Testis (tissue), 2 donors: Measurements from ENCODE around the gene CLEC2L.

Source experiments
- POLR2A ChIP-seq: fragments of 450-650 bp; IDR thresholded peaks from one replicate; pipeline ENCODE4 v1.6.1; 2017; ENCODE audit warnings: antibody characterized with exemption, mild to moderate bottlenecking, moderate library complexity
- TF ChIP-seq, protein P1 (sequence below), 3 experiments: fragments of 450-650 bp in 2 of 3; fragments of 200-600 bp in 1 of 3; sonication (generic) in 1 of 3; IDR thresholded peaks; one replicate each; pipeline ENCODE4 v1.5.1; 2016 to 2019; ENCODE audit warnings: antibody characterized with exemption in 3 of 3, mild to moderate bottlenecking in 2 of 3, moderate library complexity in 1 of 3

DNA sequence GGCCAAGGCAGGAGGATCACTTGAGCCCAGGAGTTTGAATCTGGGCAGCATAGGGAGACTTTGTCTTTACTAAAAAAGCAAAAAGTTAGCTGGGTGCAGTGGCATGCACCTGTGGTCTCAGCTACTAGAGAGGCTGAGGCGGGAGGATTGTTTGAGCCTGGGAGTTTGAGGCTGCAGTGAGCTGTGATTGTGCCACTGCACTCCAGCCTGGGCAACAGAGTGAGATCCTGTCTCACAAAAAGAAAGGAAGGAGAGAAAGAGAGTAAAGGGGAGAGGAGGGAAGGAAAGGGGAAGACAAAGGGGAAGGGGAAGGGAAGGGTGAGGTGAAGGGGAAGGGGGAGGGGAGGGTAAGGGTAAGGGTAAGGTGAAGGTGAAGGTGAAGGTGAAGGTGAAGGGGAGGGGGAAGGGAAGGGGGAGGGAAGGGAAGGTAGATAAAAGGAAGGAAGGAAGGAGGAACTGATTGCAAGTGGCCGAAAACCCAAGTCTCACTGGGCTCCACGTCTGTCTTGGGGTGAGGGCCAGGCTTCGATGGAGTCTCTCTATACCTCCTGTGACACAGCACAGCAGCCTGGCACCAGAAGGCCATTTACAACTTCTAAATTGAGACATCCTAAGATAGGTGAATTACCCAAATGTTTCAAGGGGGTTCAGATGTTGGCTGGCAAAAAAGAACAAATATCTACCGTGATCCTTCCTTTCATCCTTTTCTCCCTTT is 36.0 kb upstream of the CLEC2L start:
- TF ChIP-seq, protein P1, sequence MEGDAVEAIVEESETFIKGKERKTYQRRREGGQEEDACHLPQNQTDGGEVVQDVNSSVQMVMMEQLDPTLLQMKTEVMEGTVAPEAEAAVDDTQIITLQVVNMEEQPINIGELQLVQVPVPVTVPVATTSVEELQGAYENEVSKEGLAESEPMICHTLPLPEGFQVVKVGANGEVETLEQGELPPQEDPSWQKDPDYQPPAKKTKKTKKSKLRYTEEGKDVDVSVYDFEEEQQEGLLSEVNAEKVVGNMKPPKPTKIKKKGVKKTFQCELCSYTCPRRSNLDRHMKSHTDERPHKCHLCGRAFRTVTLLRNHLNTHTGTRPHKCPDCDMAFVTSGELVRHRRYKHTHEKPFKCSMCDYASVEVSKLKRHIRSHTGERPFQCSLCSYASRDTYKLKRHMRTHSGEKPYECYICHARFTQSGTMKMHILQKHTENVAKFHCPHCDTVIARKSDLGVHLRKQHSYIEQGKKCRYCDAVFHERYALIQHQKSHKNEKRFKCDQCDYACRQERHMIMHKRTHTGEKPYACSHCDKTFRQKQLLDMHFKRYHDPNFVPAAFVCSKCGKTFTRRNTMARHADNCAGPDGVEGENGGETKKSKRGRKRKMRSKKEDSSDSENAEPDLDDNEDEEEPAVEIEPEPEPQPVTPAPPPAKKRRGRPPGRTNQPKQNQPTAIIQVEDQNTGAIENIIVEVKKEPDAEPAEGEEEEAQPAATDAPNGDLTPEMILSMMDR (IDR thresholded peaks at IDR 0.05): no peak
- TF ChIP-seq POLR2A: no peak
